PC-3 (cell line): ENCODE data around the gene OR2F2. TPM values are rescaled to one million over a fixed set of nuclear protein-coding genes. Genes with fewer than 3 reads are reported as not detected.

ENCODE experiments used
- ATAC-seq: fragments of 200-7000 bp; cut with Tn5 transposase; 2 replicates; pipeline ENCODE4 v1.9.1; 2020; ENCODE audit warnings: mild to moderate bottlenecking, moderate library complexity
- BruUV-seq: library from RNA; stranded (reverse); fragments of 400-500 nt; replicated peaks from 2 replicates; lab custom pipeline; 2021; lab: Mats Ljungman, UMichigan
- CTCF ChIA-PET: fragments of 300-600 bp; sonication (Branson Sonifier 250); formaldehyde crosslinking; loops from one replicate; lab custom pipeline; 2022; ENCODE audit warnings: antibody characterized with exemption; lab: Charles Lee
- POLR2A ChIA-PET: fragments of 300-600 bp; sonication (Branson Sonifier 250); formaldehyde crosslinking; loops from one replicate; lab custom pipeline; 2022; ENCODE audit warnings: antibody characterized with exemption; ENCODE audit not compliant: unreplicated experiment; lab: Charles Lee
- DNase-seq: peaks from one replicate; pipeline ENCODE4 v3.0.0-alpha.2; 2015
- H2AFZ ChIP-seq: fragments of 300-600 bp; sonication (generic); 2 replicates; pipeline ENCODE4 v1.6.0; 2016; ENCODE audit warnings: antibody characterized with exemption, low read length
- H3F3A ChIP-seq: fragments of 300-600 bp; sonication (generic); one replicate; pipeline ENCODE4 v1.6.0; 2017; ENCODE audit warnings: antibody characterized with exemption, low read length, control low read depth, mild to moderate bottlenecking; ENCODE audit not compliant: unreplicated experiment
- H3K27ac ChIP-seq: fragments of 300-600 bp; sonication (generic); 2 replicates; pipeline ENCODE4 v1.5.1; 2016; ENCODE audit warnings: mild to moderate bottlenecking, low read length
- H3K27me3 ChIP-seq: fragments of 300-600 bp; sonication (generic); 2 replicates; pipeline ENCODE4 v1.6.1; 2016; ENCODE audit warnings: low read length, mixed read lengths
- H3K36me3 ChIP-seq: fragments of 300-600 bp; sonication (generic); 2 replicates; pipeline ENCODE4 v1.6.1; 2016; ENCODE audit warnings: low read depth, mixed run types, low read length, mixed read lengths
- H3K4me1 ChIP-seq: fragments of 300-600 bp; sonication (generic); 2 replicates; pipeline ENCODE4 v1.5.1; 2016; ENCODE audit warnings: low read length; ENCODE audit not compliant: insufficient read depth
- H3K4me2 ChIP-seq: fragments of 300-600 bp; sonication (generic); 2 replicates; pipeline ENCODE4 v1.6.0; 2016; ENCODE audit warnings: low read length
- H3K4me3 ChIP-seq: fragments of 300-600 bp; sonication (generic); 2 replicates; pipeline ENCODE4 v1.5.1; 2016; ENCODE audit warnings: mild to moderate bottlenecking, low read length, mixed read lengths
- H3K79me2 ChIP-seq: fragments of 300-600 bp; sonication (generic); 2 replicates; pipeline ENCODE4 v1.6.1; 2017; ENCODE audit warnings: low read length, mixed read lengths
- H3K9ac ChIP-seq: fragments of 300-600 bp; sonication (generic); 2 replicates; pipeline ENCODE4 v1.6.0; 2016; ENCODE audit warnings: mild to moderate bottlenecking, low read length
- H3K9me2 ChIP-seq: fragments of 300-600 bp; sonication (generic); replicated peaks from 2 replicates; pipeline ENCODE4 v1.6.1; 2016; ENCODE audit warnings: mixed run types, low read length, mixed read lengths
- H3K9me3 ChIP-seq: fragments of 300-600 bp; sonication (generic); 2 replicates; pipeline ENCODE4 v1.6.1; 2016; ENCODE audit warnings: low read length, mixed read lengths
- H4K20me1 ChIP-seq: fragments of 300-600 bp; sonication (generic); 2 replicates; pipeline ENCODE4 v1.6.1; 2016; ENCODE audit warnings: low read length, mixed read lengths
- EZH2 ChIP-seq: fragments of 300-600 bp; sonication (generic); IDR thresholded peaks from one replicate; pipeline ENCODE4 v1.6.1; 2017; ENCODE audit warnings: antibody characterized with exemption, mild to moderate bottlenecking, low read length; ENCODE audit not compliant: unreplicated experiment
- EZH2phosphoT487 ChIP-seq: fragments of 300-600 bp; sonication (generic); IDR thresholded peaks from 2 replicates; pipeline ENCODE4 v1.6.1; 2018; ENCODE audit warnings: mild to moderate bottlenecking, antibody characterized with exemption, low read length, borderline replicate concordance
- intact Hi-C: fragments of 100-400 bp; cut with micrococcal nuclease; formaldehyde crosslinking; loops from 2 replicates; pipeline ENCODE4 v1.9.0; 2023
- total RNA-seq: library from RNA; depleted of rRNA; stranded (reverse); fragments of >200 nt; gene quantifications from 2 replicates; pipeline ENCODE4 v1.2.3, GENCODE V29; 2014
- TF ChIP-seq, protein P1 (sequence below): fragments of 300-600 bp; sonication (generic); conservative IDR thresholded peaks from 2 replicates; pipeline ENCODE4 v1.5.1; 2017; ENCODE audit warnings: antibody characterized with exemption, low read depth, mild to moderate bottlenecking, low read length

OR2F2 gene
- total RNA-seq, 1 experiment from 2014 or later, result not detected

DNA sequence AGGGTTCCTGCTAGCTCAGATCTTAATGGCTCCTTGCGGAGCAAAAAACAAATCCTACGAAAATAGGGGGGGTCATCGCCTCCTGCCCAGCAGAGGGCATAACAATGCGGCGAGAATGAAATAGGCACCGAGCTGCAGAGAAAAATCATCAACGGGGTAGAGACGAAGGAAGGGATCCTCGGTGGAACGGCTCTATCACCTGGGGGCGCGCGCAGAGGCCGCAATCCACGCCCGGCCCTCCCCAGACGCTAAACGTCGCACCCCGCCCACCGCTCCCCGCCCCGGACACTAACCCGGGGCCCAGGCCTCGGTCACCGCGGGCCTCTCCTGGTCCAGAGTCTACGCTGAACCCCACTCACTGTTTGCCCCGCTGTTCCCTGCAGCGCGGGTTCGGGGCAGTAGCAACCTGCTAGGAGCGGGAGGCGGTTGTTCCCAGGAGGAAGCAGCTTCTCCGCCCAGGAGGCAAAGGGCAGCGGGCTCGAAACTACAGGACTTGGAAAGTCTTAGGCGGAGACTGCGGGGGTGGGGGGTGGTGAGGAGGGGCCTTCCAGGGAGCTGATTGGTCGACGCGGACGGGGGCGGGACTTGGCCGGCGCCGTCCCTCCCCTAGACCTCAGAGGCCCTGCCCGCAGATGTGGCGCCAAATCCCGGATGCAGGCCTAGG lies 33.2 kb upstream of the OR2F2 start, which contains the start of gene TCAF1:
TCAF1 (minus strand) TSS at position 509 of the 664 bp plus-strand sequence. CDS start 25,568 bp downstream, outside the sequence.
- Histone ChIP-seq H2AFZ (peak within 1 kb of the TSS; percentile 96), H3K9me2 (no peaks in the 10 kb centered on the region), H4K20me1 (no peaks in the 10 kb centered on the region), H3K9me3 (no peaks in the 10 kb centered on the region), H3F3A (no peaks in the 10 kb centered on the region), H3K27ac (peak within 1 kb of the TSS; percentile 84), H3K27me3 (no peaks in the 10 kb centered on the region), H3K4me2 (peak within 1 kb of the TSS; percentile 90), H3K9ac (peak within 1 kb of the TSS; percentile 90), H3K4me3 (peak within 1 kb of the TSS; percentile 89), H3K4me1 (peaks cover 24% of the 10 kb centered on the region), H3K79me2 (peaks cover 41% of the 10 kb centered on the region), H3K36me3 (no peaks in the 10 kb centered on the region)
- POLR2A ChIA-PET, result interaction anchor here (0.5 to 1.1 kb wide), 4 partner anchors 10 to 415 kb away, joined by 3 to 4 read pairs (median 3); no protein-coding TSS in a partner anchor
- CTCF ChIA-PET, result interaction anchor here (0.6 to 2.1 kb wide), 6 partner anchors 9 to 233 kb away, joined by 3 to 47 read pairs (median 14); no protein-coding TSS in a partner anchor
- intact Hi-C loops, result loop anchor here (1.0 kb wide), 3 partner anchors 111 to 226 kb away; no protein-coding TSS in a partner anchor
- no peak for TF ChIP-seq EZH2
- TF ChIP-seq, protein P1, sequence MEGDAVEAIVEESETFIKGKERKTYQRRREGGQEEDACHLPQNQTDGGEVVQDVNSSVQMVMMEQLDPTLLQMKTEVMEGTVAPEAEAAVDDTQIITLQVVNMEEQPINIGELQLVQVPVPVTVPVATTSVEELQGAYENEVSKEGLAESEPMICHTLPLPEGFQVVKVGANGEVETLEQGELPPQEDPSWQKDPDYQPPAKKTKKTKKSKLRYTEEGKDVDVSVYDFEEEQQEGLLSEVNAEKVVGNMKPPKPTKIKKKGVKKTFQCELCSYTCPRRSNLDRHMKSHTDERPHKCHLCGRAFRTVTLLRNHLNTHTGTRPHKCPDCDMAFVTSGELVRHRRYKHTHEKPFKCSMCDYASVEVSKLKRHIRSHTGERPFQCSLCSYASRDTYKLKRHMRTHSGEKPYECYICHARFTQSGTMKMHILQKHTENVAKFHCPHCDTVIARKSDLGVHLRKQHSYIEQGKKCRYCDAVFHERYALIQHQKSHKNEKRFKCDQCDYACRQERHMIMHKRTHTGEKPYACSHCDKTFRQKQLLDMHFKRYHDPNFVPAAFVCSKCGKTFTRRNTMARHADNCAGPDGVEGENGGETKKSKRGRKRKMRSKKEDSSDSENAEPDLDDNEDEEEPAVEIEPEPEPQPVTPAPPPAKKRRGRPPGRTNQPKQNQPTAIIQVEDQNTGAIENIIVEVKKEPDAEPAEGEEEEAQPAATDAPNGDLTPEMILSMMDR, result peak; percentile 61
- BruUV-seq, result TSS peak; percentile 36
- ATAC-seq (peak; percentile 91), DNase-seq (peak; percentile 88)

DNA sequence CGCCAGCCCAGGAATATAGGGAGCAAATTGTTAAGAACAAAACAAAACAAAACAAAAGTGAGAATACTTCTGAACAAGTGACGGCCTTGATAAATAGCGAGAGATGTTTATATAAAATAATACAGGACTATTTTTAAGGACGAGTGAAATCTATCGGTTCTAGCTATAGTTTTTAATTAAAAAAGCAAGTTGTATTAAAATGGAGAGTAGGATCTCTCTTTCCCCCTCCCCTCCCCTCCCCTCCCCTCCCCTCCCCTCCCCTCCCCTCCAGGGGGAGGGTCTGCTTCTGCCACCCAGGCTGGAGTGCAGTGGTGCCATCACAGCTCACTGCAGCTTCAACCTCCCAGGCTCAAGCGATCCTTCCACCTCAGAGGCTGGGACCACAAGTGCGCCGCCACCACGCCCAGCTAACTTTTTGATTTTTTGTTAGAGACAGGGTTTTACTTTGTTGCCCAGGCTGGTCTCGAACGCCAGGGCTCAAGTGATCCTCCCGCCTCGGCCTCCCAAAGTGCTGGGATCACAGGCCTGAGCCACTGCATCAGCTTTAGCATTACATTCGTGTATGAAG lies 32.6 kb upstream of the OR2F2 start:
- Histone ChIP-seq H2AFZ (peak overlapping the region; percentile 96), H3K9ac (peak overlapping the region; percentile 90), H3K36me3 (no peaks in the 10 kb centered on the region), H3K4me3 (peak overlapping the region; percentile 89; the same call in 1 of the 2 replicates), H3K27ac (no peak overlapping the region; the same call in 1 of the 2 replicates), H3K4me2 (peak overlapping the region; percentile 50; the same call in 1 of the 2 replicates), H3K27me3 (no peaks in the 10 kb centered on the region), H3K9me2 (no peaks in the 10 kb centered on the region), H3K9me3 (no peaks in the 10 kb centered on the region), H4K20me1 (no peaks in the 10 kb centered on the region), H3F3A (no peaks in the 10 kb centered on the region), H3K79me2 (peaks cover 38% of the 10 kb centered on the region), H3K4me1 (peaks cover 24% of the 10 kb centered on the region)
- intact Hi-C loops, result no loop called here
- BruUV-seq, result no TSS peak
- DNase-seq, result no peak
- ATAC-seq, result no peak
- TF ChIP-seq, protein P1, result no peak
- no peak for TF ChIP-seq EZH2
- no peak for TF ChIP-seq EZH2phosphoT487
- POLR2A ChIA-PET, result interaction anchor here (0.5 to 1.1 kb wide), 2 partner anchors 9 to 72 kb away, joined by 3 read pairs; no protein-coding TSS in a partner anchor
- CTCF ChIA-PET, result interaction anchor here (1.5 to 2.1 kb wide), 4 partner anchors 10 to 225 kb away, joined by 6 to 47 read pairs (median 28); no protein-coding TSS in a partner anchor
